PC-9 (cell line): Measurements from ENCODE around the gene HIPK1. TPM values are rescaled to one million over a fixed set of nuclear protein-coding genes. Genes with fewer than 3 reads are reported as not detected.
A peak's percentile ranks its signal among the peaks of the same experiment; 100 is the strongest.
"Not testable (repeated sequence)": the region's sequence is repeated elsewhere in the genome, so short reads cannot be mapped to it uniquely, and the experiment has no call there.

Experiments
- BruUV-seq: library from RNA; stranded (reverse); fragments of 400-500 nt; replicated peaks from 2 replicates; lab custom pipeline; 2021; lab: Mats Ljungman, UMichigan
- CTCF ChIA-PET: fragments of 300-600 bp; sonication (Branson Sonifier 250); formaldehyde crosslinking; loops from one replicate; lab custom pipeline; 2022; ENCODE audit warnings: antibody characterized with exemption; lab: Charles Lee
- POLR2A ChIA-PET: fragments of 300-600 bp; sonication (Branson Sonifier 250); formaldehyde crosslinking; loops from one replicate; lab custom pipeline; 2022; ENCODE audit warnings: antibody characterized with exemption; ENCODE audit not compliant: unreplicated experiment; lab: Charles Lee
- DNase-seq, 2 experiments: peaks; one replicate each; pipeline versions ENCODE4 v3.0.0 to v3.0.0-alpha.2; 2015 to 2022; ENCODE audit warnings: mixed read lengths in 1 of 2
- H2AFZ ChIP-seq: fragments of 200-600 bp; sonication (generic); 2 replicates; pipeline ENCODE4 v1.8.1; 2017; ENCODE audit warnings: antibody characterized with exemption
- H3F3A ChIP-seq: fragments of 200-600 bp; sonication (generic); 2 replicates; pipeline ENCODE4 v1.8.1; 2017; ENCODE audit warnings: antibody characterized with exemption, mild to moderate bottlenecking, low read depth; ENCODE audit not compliant: insufficient read depth
- H3K27ac ChIP-seq: fragments of 200-600 bp; sonication (generic); 2 replicates; pipeline ENCODE4 v1.6.1; 2016; ENCODE audit warnings: mixed run types
- H3K27me3 ChIP-seq: fragments of 200-600 bp; sonication (generic); 2 replicates; pipeline ENCODE4 v1.6.1; 2016; ENCODE audit warnings: low read depth, mixed run types; ENCODE audit not compliant: insufficient read depth
- H3K36me3 ChIP-seq: fragments of 200-600 bp; sonication (generic); 2 replicates; pipeline ENCODE4 v1.6.1; 2016; ENCODE audit warnings: low read depth, mixed run types
- H3K4me1 ChIP-seq: fragments of 200-600 bp; sonication (generic); replicated peaks from 2 replicates; pipeline ENCODE4 v1.6.1; 2016; ENCODE audit warnings: mixed run types; ENCODE audit not compliant: insufficient read depth
- H3K4me2 ChIP-seq: fragments of 200-600 bp; sonication (generic); 2 replicates; pipeline ENCODE4 v1.6.1; 2017; ENCODE audit warnings: mixed run types
- H3K4me3 ChIP-seq: fragments of 200-600 bp; sonication (generic); 2 replicates; pipeline ENCODE4 v1.6.1; 2016; ENCODE audit warnings: mixed run types
- H3K79me2 ChIP-seq: fragments of 200-600 bp; sonication (generic); 2 replicates; pipeline ENCODE4 v1.6.1; 2017; ENCODE audit warnings: low read depth, mixed run types
- H3K9me2 ChIP-seq: fragments of 200-600 bp; sonication (generic); 2 replicates; pipeline ENCODE4 v1.8.1; 2017; ENCODE audit warnings: mild to moderate bottlenecking; ENCODE audit not compliant: insufficient read depth
- H3K9me3 ChIP-seq: fragments of 200-600 bp; sonication (generic); 2 replicates; pipeline ENCODE4 v1.8.1; 2016; ENCODE audit warnings: low read depth; ENCODE audit not compliant: insufficient read depth
- H4K20me1 ChIP-seq: fragments of 200-600 bp; sonication (generic); 2 replicates; pipeline ENCODE4 v1.8.1; 2017; ENCODE audit not compliant: insufficient read depth
- EZH2 ChIP-seq: fragments of 200-600 bp; sonication (generic); IDR thresholded peaks from 2 replicates; pipeline ENCODE4 v1.8.0; 2017; ENCODE audit warnings: antibody characterized with exemption, low read depth
- intact Hi-C: fragments of 100-400 bp; cut with micrococcal nuclease; formaldehyde crosslinking; loops from one replicate; pipeline ENCODE4 v1.10.0; 2022; ENCODE audit not compliant: unreplicated experiment
- total RNA-seq: library from RNA; stranded (reverse); gene quantifications from 2 replicates; pipeline ENCODE4 v1.2.3, GENCODE V29; 2021
- TF ChIP-seq, protein P1 (sequence below): fragments of 200-600 bp; sonication (generic); conservative IDR thresholded peaks from 2 replicates; pipeline ENCODE4 v1.6.1; 2017; ENCODE audit warnings: mixed run types, antibody characterized with exemption, mild to moderate bottlenecking, moderate library complexity

Gene HIPK1
- total RNA-seq, 1 experiment from 2014 or later: 26.3 TPM

DNA sequence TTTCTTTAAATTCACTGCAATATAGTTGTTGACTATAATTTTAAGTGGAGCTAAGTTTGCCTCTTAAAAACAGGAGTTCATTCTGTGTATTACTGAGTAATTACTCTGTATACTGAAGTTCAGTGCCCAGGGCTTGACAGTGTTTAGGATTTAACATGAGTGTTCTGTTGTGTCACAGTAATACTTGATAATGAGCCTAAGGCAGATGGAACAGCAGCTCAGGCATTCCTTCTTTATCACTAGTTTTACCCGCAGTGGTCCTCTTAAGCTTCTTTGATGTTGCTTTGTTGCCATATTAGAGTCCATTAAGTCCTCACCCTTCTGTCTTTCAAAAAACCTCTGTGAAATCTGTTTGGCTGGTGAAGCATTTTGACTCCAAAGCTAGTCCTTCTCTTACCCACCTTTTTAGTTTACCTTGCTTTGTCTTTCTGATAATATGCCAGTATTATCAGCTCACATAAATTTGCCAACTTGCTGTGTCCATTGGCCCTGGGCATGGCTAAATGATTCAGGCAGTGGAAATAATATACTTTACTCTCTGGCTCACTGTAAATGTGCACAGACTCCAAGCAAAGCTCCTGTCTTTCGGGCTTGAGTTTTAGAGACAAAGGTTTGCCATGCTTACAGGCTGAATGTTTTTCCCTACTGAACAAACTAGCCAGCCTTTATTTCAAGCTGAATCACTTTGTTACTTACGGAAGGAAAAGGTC is 17.7 kb downstream of the HIPK1 start:
- ChIA-PET CTCF (no interaction called here), POLR2A (interaction anchor here (0.7 kb wide), 1 partner anchor 588 kb away, joined by 6 read pairs; no protein-coding TSS in a partner anchor)
- Histone ChIP-seq H3K4me2 (no peak overlapping the region), H3K9me3 (no peaks in the 10 kb centered on the region), H3K4me3 (no peak overlapping the region), H4K20me1 (0 out of 2 replicates have a peak, but pooled peaks cover 8% of the 10 kb centered on the region), H3K4me1 (no peaks in the 10 kb centered on the region), H3K27me3 (no peaks in the 10 kb centered on the region), H3K79me2 (peaks cover 50% of the 10 kb centered on the region; the same call in 1 of the 2 replicates), H3K27ac (0 out of 2 replicates have a peak overlapping the region, but pooled peaks have one; percentile 3), H3K9me2 (no peaks in the 10 kb centered on the region), H3K36me3 (peaks cover 12% of the 10 kb centered on the region; the same call in 1 of the 2 replicates), H2AFZ (no peak overlapping the region), H3F3A (no peaks in the 10 kb centered on the region)
- no TSS peak for BruUV-seq
- DNase-seq: no peak
- TF ChIP-seq, protein P1, sequence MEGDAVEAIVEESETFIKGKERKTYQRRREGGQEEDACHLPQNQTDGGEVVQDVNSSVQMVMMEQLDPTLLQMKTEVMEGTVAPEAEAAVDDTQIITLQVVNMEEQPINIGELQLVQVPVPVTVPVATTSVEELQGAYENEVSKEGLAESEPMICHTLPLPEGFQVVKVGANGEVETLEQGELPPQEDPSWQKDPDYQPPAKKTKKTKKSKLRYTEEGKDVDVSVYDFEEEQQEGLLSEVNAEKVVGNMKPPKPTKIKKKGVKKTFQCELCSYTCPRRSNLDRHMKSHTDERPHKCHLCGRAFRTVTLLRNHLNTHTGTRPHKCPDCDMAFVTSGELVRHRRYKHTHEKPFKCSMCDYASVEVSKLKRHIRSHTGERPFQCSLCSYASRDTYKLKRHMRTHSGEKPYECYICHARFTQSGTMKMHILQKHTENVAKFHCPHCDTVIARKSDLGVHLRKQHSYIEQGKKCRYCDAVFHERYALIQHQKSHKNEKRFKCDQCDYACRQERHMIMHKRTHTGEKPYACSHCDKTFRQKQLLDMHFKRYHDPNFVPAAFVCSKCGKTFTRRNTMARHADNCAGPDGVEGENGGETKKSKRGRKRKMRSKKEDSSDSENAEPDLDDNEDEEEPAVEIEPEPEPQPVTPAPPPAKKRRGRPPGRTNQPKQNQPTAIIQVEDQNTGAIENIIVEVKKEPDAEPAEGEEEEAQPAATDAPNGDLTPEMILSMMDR: no peak
- TF ChIP-seq EZH2: no peak
- intact Hi-C loops: no loop called here

DNA sequence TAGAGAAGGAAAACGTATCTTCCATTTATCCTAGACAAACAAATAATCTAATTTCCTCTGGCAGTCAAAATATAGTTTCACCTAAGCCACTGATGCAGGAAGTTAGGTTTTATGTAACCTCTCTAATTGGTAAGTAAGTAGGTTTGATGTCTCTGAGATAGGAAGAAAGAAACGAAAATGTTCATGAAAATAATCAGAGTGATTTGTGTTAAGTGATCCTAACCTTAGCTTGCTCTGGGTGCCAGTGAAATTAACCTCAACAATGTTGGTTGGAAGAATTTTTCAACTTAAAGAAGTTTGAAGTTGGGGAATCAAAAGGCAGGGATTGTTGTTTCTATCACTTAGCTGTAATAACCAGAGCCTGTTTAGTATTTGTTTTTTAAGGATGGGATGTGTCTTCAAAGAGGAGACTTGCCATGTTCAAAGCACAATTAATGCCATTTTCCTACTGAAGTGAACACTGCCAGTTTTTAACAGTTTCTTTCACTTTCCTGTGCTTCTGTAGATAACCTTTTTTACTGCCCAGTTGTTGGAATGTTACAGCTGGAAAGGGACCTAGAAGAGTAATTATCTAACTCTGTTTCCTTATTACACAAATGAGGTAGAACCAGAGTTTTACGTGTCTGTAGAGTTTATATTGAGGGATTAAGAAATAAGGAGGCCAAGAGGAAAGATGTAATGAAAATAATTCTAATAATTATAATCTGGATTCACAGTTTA is 18.4 kb downstream of the HIPK1 start:
- no peaks in the 10 kb centered on the region for H3F3A ChIP-seq
- H3K4me3 ChIP-seq: no peak overlapping the region
- H3K4me2 ChIP-seq: no peak overlapping the region
- H3K27me3 ChIP-seq: no peaks in the 10 kb centered on the region
- no peak for TF ChIP-seq EZH2
- ChIA-PET CTCF (no interaction called here), POLR2A (no interaction called here)
- H3K9me2 ChIP-seq: no peaks in the 10 kb centered on the region
- 0 out of 2 replicates have a peak, but pooled peaks cover 14% of the 10 kb centered on the region for H4K20me1 ChIP-seq
- 0 out of 2 replicates have a peak overlapping the region, but pooled peaks have one; percentile 3 for H3K27ac ChIP-seq
- DNase-seq: no peak
- no peaks in the 10 kb centered on the region for H3K4me1 ChIP-seq
- no peak overlapping the region for H2AFZ ChIP-seq
- no peaks in the 10 kb centered on the region for H3K9me3 ChIP-seq
- H3K79me2 ChIP-seq: peaks cover 50% of the 10 kb centered on the region; the same call in 1 of the 2 replicates
- no TSS peak for BruUV-seq
- intact Hi-C loops: no loop called here
- peaks cover 16% of the 10 kb centered on the region; the same call in 1 of the 2 replicates for H3K36me3 ChIP-seq

DNA sequence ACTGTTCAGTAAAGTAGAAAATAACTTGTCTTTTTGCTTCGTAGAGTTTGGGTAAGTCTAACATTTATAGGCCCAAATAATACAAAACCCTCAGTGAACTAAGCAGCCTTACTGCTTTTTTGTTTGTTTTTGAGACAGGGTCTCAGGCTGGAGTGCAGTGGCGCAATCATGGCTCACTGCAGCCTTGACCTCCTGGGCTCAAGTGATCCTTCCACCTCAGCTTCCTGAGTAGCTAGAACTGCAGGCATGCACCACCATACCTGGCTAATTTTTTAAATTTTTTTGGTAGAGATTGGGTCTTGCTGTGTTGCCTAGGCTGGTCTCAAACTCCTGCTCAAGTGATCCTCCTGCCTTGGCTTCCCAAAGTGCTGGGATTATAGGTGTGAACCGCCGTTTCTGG is 19.0 kb downstream of the HIPK1 start:
- intact Hi-C loops, H3F3A ChIP-seq, H3K4me3 ChIP-seq, H3K4me2 ChIP-seq, H3K4me1 ChIP-seq, H3K9me3 ChIP-seq, H3K27ac ChIP-seq, H2AFZ ChIP-seq, H3K27me3 ChIP-seq, BruUV-seq, DNase-seq, H3K9me2 ChIP-seq: not testable (repeated sequence)
- ChIA-PET POLR2A (interaction anchor here (0.7 kb wide), 1 partner anchor 11 kb away, joined by 16 read pairs; no protein-coding TSS in a partner anchor), CTCF (interaction anchor here (0.7 kb wide), 2 partner anchors 200 to 724 kb away, joined by 3 to 4 read pairs; no protein-coding TSS in a partner anchor)
- peaks cover 45% of the 10 kb centered on the region; the same call in 1 of the 2 replicates for H3K79me2 ChIP-seq
- 0 out of 2 replicates have a peak, but pooled peaks cover 16% of the 10 kb centered on the region for H4K20me1 ChIP-seq
- peaks cover 13% of the 10 kb centered on the region for H3K36me3 ChIP-seq

DNA sequence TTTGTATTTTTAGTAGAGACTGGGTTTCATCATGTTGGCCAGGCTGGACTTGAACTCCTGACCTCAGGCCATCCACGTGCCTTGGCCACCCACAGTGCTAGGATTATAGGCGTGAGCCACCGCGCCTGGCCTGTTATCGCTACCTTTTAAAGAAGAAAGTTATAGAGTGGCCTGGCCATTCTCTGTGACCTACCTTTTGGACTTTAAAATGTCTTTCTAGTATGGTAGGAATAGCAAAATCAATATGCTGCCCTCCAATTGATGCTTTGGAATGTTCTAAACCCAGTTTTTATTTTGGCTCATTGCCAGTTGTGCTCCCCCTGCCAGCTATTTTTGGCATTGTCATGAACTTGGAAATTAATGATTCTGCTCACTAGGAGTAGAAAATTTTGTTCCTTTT is 19.9 kb downstream of the HIPK1 start:
- no peak overlapping the region for H3K4me2 ChIP-seq

More for the DNA sequence above, 19.9 kb downstream of the HIPK1 start:
- ChIA-PET CTCF (no interaction called here), POLR2A (interaction anchor here (0.7 kb wide), 1 partner anchor 12 kb away, joined by 16 read pairs; no protein-coding TSS in a partner anchor)
- 0 out of 2 replicates have a peak, but pooled peaks cover 16% of the 10 kb centered on the region for H4K20me1 ChIP-seq
- no peaks in the 10 kb centered on the region for H3F3A ChIP-seq
- no TSS peak for BruUV-seq
- no peak for DNase-seq
- no peaks in the 10 kb centered on the region for H3K4me1 ChIP-seq
- H3K79me2 ChIP-seq: peaks cover 41% of the 10 kb centered on the region; the same call in 1 of the 2 replicates
- intact Hi-C loops: no loop called here
- no peaks in the 10 kb centered on the region for H3K9me3 ChIP-seq
- H3K27ac ChIP-seq: no peak overlapping the region
- no peak overlapping the region for H2AFZ ChIP-seq
- no peaks in the 10 kb centered on the region for H3K9me2 ChIP-seq
- no peaks in the 10 kb centered on the region for H3K27me3 ChIP-seq
- peaks cover 16% of the 10 kb centered on the region; the same call in 1 of the 2 replicates for H3K36me3 ChIP-seq
- no peak overlapping the region for H3K4me3 ChIP-seq
- TF ChIP-seq, protein P1: peak; percentile 65
- no peak for TF ChIP-seq EZH2
